Lung (tissue), 12 donors: ENCODE data around the gene MYH16. TPM values are rescaled to one million over a fixed set of nuclear protein-coding genes. Genes with fewer than 3 reads are reported as not detected.
"Not testable (repeated sequence)": the region's sequence is repeated elsewhere in the genome, so short reads cannot be mapped to it uniquely, and the experiment has no call there.

Experiments
- ATAC-seq: fragments of 200-7000 bp; cut with Tn5 transposase; one replicate; pipeline ENCODE4 v1.9.1; 2020; ENCODE audit warnings: moderate number of reproducible peaks; ENCODE audit not compliant: insufficient read depth, low FRiP score
- DNase-seq, 3 donors: peaks; one replicate each; pipeline ENCODE4 v3.0.0-alpha.2; 2013 to 2017
- H3K27ac ChIP-seq, 2 donors: one replicate each; pipeline ENCODE4 v1.5.1; 2013; ENCODE audit warnings: mild to moderate bottlenecking in 2 of 2, moderate library complexity in 2 of 2, control low read depth in 1 of 2, inconsistent platforms in 1 of 2, low read depth in 1 of 2, low read length in 1 of 2
- H3K27me3 ChIP-seq, 3 donors: one replicate each; pipeline ENCODE4 v1.5.1; 2013; ENCODE audit warnings: low read length in 2 of 3; ENCODE audit not compliant: control insufficient read depth in 3 of 3, insufficient read depth in 3 of 3
- H3K36me3 ChIP-seq, 4 donors: one replicate each; pipeline ENCODE4 v1.5.1; 2013; ENCODE audit warnings: low read length in 4 of 4, mild to moderate bottlenecking in 1 of 4, moderate library complexity in 1 of 4; ENCODE audit not compliant: control insufficient read depth in 4 of 4, insufficient read depth in 4 of 4
- H3K4me1 ChIP-seq, 5 donors: one replicate each; pipeline ENCODE4 v1.5.1; 2013; ENCODE audit warnings: low read length in 5 of 5, mild to moderate bottlenecking in 2 of 5, moderate library complexity in 1 of 5; ENCODE audit not compliant: control insufficient read depth in 5 of 5, insufficient read depth in 5 of 5
- H3K4me3 ChIP-seq: one replicate; pipeline ENCODE4 v1.5.1; 2013; ENCODE audit warnings: mild to moderate bottlenecking, control low read depth, moderate library complexity
- H3K9ac ChIP-seq, 2 donors: one replicate each; pipeline ENCODE4 v1.5.1; 2013; ENCODE audit warnings: low read length in 2 of 2, control low read depth in 1 of 2; ENCODE audit not compliant: insufficient read depth in 1 of 2
- H3K9me3 ChIP-seq, 4 donors: one replicate each; pipeline ENCODE4 v1.5.1; 2013; ENCODE audit warnings: low read length in 3 of 4, mild to moderate bottlenecking in 1 of 4, moderate library complexity in 1 of 4; ENCODE audit not compliant: control insufficient read depth in 4 of 4, insufficient read depth in 3 of 4
- CTCF ChIP-seq: IDR thresholded peaks from 2 replicates; pipeline ENCODE4 v1.5.1; 2012; ENCODE audit warnings: mild to moderate bottlenecking; ENCODE audit errors: control extremely low read depth, extremely low read depth
- WGBS, 2 donors: extraction: QIAGEN DNeasy Blood & Tissue Kit; methylation state at CpG; one replicate each; pipeline ENCODE4 v1.1.7; 2013; 5-methylcytosine and 5-hydroxymethylcytosine counted together
- polyA plus RNA-seq, 2 donors: library from polyadenylated mRNA; stranded (reverse); fragments of 200-250 nt; gene quantifications; one replicate each; pipeline ENCODE4 v1.2.1, GENCODE V29; 2013
- total RNA-seq, 2 donors: library from RNA; depleted of rRNA in 1 of 2; stranded (reverse); fragments of >200 nt in 1 of 2; gene quantifications; one replicate each; pipeline ENCODE4 v1.2.1, GENCODE V29; 2014 to 2021
- donor health status: control.
- donor health status: control.
- donor health status: Bipolar disorder and iron deficiency.
- donor health status: healthy.
- donor health status: DM: yes; HTN: yes; CAD: no.

MYH16 gene
- total and polyA plus RNA-seq, 4 donors, result 0.04 to 0.07 TPM; not detected in 2

GRCh38 chr7:99289185-99289584 is 16.5 kb downstream of the MYH16 start:
- ATAC-seq, result no peak

GRCh38 chr7:99290148-99290547 is 17.5 kb downstream of the MYH16 start:
- not testable (repeated sequence) for ATAC-seq, H3K4me3 ChIP-seq, H3K9ac ChIP-seq, H3K36me3 ChIP-seq, H3K27ac ChIP-seq, H3K9me3 ChIP-seq, H3K27me3 ChIP-seq, DNase-seq, H3K4me1 ChIP-seq
- 97 to 98% methylated on average over 2 to 3 of the region's 3 CpGs for WGBS, 2 donors

More at GRCh38 chr7:99289185-99289584, 16.5 kb downstream of the MYH16 start:
- H3K36me3 ChIP-seq, result no peaks in the 10 kb centered on the region
- no peaks in the 10 kb centered on the region for H3K4me1 ChIP-seq
- H3K27ac ChIP-seq, result no peak overlapping the region
- TF ChIP-seq CTCF, result no peak
- H3K9me3 ChIP-seq, result no peaks in the 10 kb centered on the region
- no peak overlapping the region for H3K9ac ChIP-seq
- WGBS, 2 donors, result 79 to 82% methylated on average over 9 of the region's 9 CpGs
- H3K27me3 ChIP-seq, result no peaks in the 10 kb centered on the region
- no peak for DNase-seq
- H3K4me3 ChIP-seq, result no peak overlapping the region

GRCh38 chr7:99290980-99291607 is 18.5 kb downstream of the MYH16 start:
- ATAC-seq (no peak), DNase-seq (peak; percentile 41 to 52 (median 49))
- Histone ChIP-seq H3K4me3 (no peak overlapping the region), H3K27me3 (no peaks in the 10 kb centered on the region), H3K27ac (no peak overlapping the region), H3K4me1 (no peaks in the 10 kb centered on the region), H3K9me3 (no peaks in the 10 kb centered on the region), H3K9ac (no peak overlapping the region), H3K36me3 (no peaks in the 10 kb centered on the region)
- 78 to 89% methylated on average over 10 of the region's 10 CpGs for WGBS, 2 donors
- TF ChIP-seq CTCF, result no peak

- Histone ChIP-seq H3K36me3 (no peaks in the 10 kb centered on the region), H3K27me3 (no peaks in the 10 kb centered on the region), H3K9me3 (no peaks in the 10 kb centered on the region), H3K9ac (no peak overlapping the region), H3K27ac (no peak overlapping the region), H3K4me1 (no peaks in the 10 kb centered on the region), H3K4me3 (no peak overlapping the region)
- DNase-seq (no peak), ATAC-seq (no peak)
- no peak for TF ChIP-seq CTCF
- WGBS, 2 donors, result 91 to 95% methylated on average over 14 of the region's 14 CpGs
Observed at GRCh38 chr7:99292127-99292526, 19.5 kb downstream of the MYH16 start.
